Mucosa of descending colon (tissue), 3 donors: ENCODE data around the gene ZSCAN31. TPM values are rescaled to one million over a fixed set of nuclear protein-coding genes. Genes with fewer than 3 reads are reported as not detected.
A peak's percentile ranks its signal among the peaks of the same experiment; 100 is the strongest.

Experiments used
- ATAC-seq: fragments of 200-7000 bp; cut with Tn5 transposase; one replicate; pipeline ENCODE4 v1.9.1; 2020; ENCODE audit warnings: mild to moderate bottlenecking, moderate library complexity
- DNase-seq, 3 donors: peaks; one replicate each; pipeline ENCODE4 v3.0.0-alpha.2; 2020
- H3K36me3 ChIP-seq: fragments of 200-600 bp; one replicate; pipeline ENCODE4 v1.8.0; 2021; ENCODE audit warnings: low read depth, mild to moderate bottlenecking
- H3K4me1 ChIP-seq: fragments of 200-600 bp; one replicate; pipeline ENCODE4 v1.8.0; 2021; ENCODE audit warnings: low read depth, mild to moderate bottlenecking
- H3K4me3 ChIP-seq: fragments of 200-600 bp; one replicate; pipeline ENCODE4 v1.8.0; 2021; ENCODE audit warnings: mild to moderate bottlenecking
- H3K9me3 ChIP-seq: fragments of 200-600 bp; one replicate; pipeline ENCODE4 v1.8.0; 2021; ENCODE audit warnings: mild to moderate bottlenecking
- intact Hi-C, 2 donors: fragments of 100-400 bp; cut with DNase I in 1 of 2; cut with micrococcal nuclease in 1 of 2; formaldehyde crosslinking; loops; one replicate each; pipeline versions ENCODE4 v1.11.0 to v1.11.1; 2022; cut with DNase I, micrococcal nuclease
- total RNA-seq, 3 donors: library from RNA; stranded (reverse); fragmentation: NEBNext Ultra II Directional in 2 of 3; extraction: Animal tissue kit (Norgen Biotek cat#: 25700) in 2 of 3; gene quantifications; one replicate each; pipeline versions ENCODE4 v1.2.1 to v1.2.4, GENCODE V29; 2021 to 2023
- TF ChIP-seq, protein P1 (sequence below): fragments of 200-600 bp; IDR thresholded peaks from one replicate; pipeline ENCODE4 v1.8.0; 2022; ENCODE audit warnings: antibody characterized with exemption, mild to moderate bottlenecking
- donor health status: DM: no; HTN: no; CAD: no; lungs with moderate emphysema.
- donor health status: DM: no; HTN: no; CAD: no.
- donor health status: DM: no; HTN: yes; CAD: no.

ZSCAN31 gene
- total RNA-seq, 3 donors from 2014 or later: 6.3 to 20.5 (median 8.7) TPM

DNA sequence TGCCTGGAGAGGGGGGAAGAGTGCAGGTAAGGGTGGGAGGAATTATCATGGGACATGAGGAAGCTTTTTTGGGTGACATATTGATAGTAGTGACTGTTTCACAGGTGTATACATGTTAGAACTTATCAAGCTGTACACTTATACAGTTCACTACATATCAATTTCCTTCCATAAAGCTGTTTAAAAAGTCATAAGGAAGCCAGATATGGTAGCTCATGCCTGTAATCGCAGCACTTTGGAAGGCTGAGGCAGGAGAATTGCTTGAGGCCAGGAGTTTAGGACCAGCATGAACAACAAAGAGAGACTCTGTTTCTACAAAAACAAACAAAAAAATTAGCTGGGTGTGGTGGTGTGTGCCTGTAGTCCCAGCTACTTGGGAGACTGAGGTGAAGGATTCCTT lies 41.9 kb upstream of the ZSCAN31 start:
- Histone ChIP-seq H3K36me3 (no peaks in the 10 kb centered on the region), H3K9me3 (peaks cover 7% of the 10 kb centered on the region), H3K4me3 (no peak overlapping the region), H3K4me1 (peaks cover 2% of the 10 kb centered on the region)
- TF ChIP-seq, protein P1, sequence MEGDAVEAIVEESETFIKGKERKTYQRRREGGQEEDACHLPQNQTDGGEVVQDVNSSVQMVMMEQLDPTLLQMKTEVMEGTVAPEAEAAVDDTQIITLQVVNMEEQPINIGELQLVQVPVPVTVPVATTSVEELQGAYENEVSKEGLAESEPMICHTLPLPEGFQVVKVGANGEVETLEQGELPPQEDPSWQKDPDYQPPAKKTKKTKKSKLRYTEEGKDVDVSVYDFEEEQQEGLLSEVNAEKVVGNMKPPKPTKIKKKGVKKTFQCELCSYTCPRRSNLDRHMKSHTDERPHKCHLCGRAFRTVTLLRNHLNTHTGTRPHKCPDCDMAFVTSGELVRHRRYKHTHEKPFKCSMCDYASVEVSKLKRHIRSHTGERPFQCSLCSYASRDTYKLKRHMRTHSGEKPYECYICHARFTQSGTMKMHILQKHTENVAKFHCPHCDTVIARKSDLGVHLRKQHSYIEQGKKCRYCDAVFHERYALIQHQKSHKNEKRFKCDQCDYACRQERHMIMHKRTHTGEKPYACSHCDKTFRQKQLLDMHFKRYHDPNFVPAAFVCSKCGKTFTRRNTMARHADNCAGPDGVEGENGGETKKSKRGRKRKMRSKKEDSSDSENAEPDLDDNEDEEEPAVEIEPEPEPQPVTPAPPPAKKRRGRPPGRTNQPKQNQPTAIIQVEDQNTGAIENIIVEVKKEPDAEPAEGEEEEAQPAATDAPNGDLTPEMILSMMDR: no peak
- ATAC-seq (peak; percentile 76), DNase-seq (no peak)
- intact Hi-C loops: no loop called here

GRCh38 chr6:28373925-28374324 lies 38.0 kb upstream of the ZSCAN31 start:
- Histone ChIP-seq H3K9me3 (peaks cover 5% of the 10 kb centered on the region), H3K4me3 (no peak overlapping the region), H3K36me3 (no peaks in the 10 kb centered on the region), H3K4me1 (no peaks in the 10 kb centered on the region)
- TF ChIP-seq, protein P1: no peak
- ATAC-seq (no peak), DNase-seq (no peak)
- intact Hi-C loops: no loop called here

DNA sequence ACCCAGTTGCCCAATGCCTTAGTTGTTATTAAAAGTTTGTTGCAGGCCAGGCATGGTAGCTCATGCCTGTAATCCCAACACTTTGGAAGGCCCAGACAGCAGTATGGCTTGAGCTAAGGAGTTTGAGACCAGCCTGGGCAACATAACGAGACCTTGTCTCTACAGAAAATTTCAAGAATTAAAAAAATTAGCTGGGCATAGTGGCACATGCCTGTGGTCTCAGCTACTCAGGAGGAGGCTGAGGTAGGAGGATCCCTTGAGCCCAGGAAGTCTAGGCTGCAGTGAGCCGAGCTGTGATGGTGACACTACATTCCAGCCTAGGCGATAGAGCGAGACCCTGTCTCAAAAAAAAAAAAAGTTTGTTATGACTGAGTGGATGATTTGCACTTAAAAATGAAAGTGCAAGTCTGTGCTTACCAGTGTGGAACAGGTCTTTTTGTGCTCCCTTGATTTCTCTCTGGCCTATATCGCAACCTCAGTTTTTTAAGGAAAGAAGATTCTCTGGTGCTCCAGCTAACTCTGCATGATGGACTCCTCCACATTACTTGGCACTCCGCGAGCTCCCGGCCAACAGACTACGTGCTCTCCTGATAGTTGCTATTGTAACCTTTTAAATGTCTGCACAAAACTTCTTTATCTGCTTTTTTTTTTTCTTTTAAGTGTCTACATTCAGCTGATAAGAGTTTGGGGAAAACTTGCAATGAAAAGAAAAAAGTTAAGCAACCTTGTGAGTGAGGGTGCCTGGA lies 35.9 kb upstream of the ZSCAN31 start:
- H3K4me3 ChIP-seq: no peak overlapping the region
- H3K36me3 ChIP-seq: no peaks in the 10 kb centered on the region
- DNase-seq (no peak), ATAC-seq (peak; percentile 19)
- TF ChIP-seq, protein P1: no peak
- intact Hi-C loops: no loop called here
- H3K4me1 ChIP-seq: no peaks in the 10 kb centered on the region
- H3K9me3 ChIP-seq: no peaks in the 10 kb centered on the region

GRCh38 chr6:28371280-28371679 lies 35.3 kb upstream of the ZSCAN31 start:
- no peak overlapping the region for H3K4me3 ChIP-seq
- no peaks in the 10 kb centered on the region for H3K36me3 ChIP-seq
- DNase-seq (no peak), ATAC-seq (no peak)
- H3K9me3 ChIP-seq: no peaks in the 10 kb centered on the region
- no peaks in the 10 kb centered on the region for H3K4me1 ChIP-seq
- intact Hi-C loops: no loop called here
- TF ChIP-seq, protein P1: no peak

- no peak for DNase-seq
- Histone ChIP-seq H3K4me1 (no peaks in the 10 kb centered on the region), H3K9me3 (no peaks in the 10 kb centered on the region), H3K4me3 (no peak overlapping the region), H3K36me3 (no peaks in the 10 kb centered on the region)
- intact Hi-C loops: no loop called here
- no peak for ATAC-seq
- TF ChIP-seq, protein P1: no peak
Measured at GRCh38 chr6:28370440-28370839, 34.5 kb upstream of the ZSCAN31 start.
